HepG2 (cell line): ENCODE measurements around the gene DNAJC2. TPM values are rescaled to one million over a fixed set of nuclear protein-coding genes. Genes with fewer than 3 reads are reported as not detected.

ENCODE experiments used
- ATAC-seq: fragments of 200-7000 bp; cut with Tn5 transposase; 3 replicates; pipeline ENCODE4 v1.9.1; 2020; ENCODE audit warnings: mild to moderate bottlenecking, moderate library complexity
- BruUV-seq: library from RNA; stranded (reverse); fragments of 400-500 nt; replicated peaks from 2 replicates; lab custom pipeline; 2021; lab: Mats Ljungman, UMichigan
- CTCF ChIA-PET: fragments of 300-600 bp; formaldehyde crosslinking; extraction: SDS; loops from one replicate; lab custom pipeline; 2021; ENCODE audit warnings: low total read pairs, inconsistent platforms, low intra/inter-chr PET ratio; lab: Yijun Ruan, JAX
- POLR2A ChIA-PET: fragments of 350-600 bp; sonication (Branson Sonifier 250); formaldehyde crosslinking; loops from one replicate; lab custom pipeline; 2020; ENCODE audit warnings: antibody characterized with exemption, inconsistent platforms; lab: Yijun Ruan, JAX
- DNase-seq: peaks from one replicate; pipeline ENCODE4 v3.0.0-alpha.2; 2015; ENCODE audit warnings: low spot score
- FAIRE-seq: peaks from 3 replicates; lab custom pipeline; 2011; peaks lifted over from hg19 to GRCh38; lab: Jason Lieb, UNC
- H2AFZ ChIP-seq: one replicate; pipeline ENCODE4 v1.6.1; 2011; ENCODE audit warnings: low read length, inconsistent platforms
- H3K27ac ChIP-seq: fragments of 300-600 bp; 3 replicates; pipeline ENCODE4 v1.8.0; 2011; ENCODE audit warnings: mixed run types, mild to moderate bottlenecking, mixed read lengths, low read length, inconsistent platforms; ENCODE audit not compliant: insufficient read depth; ENCODE audit errors: extremely low read length
- H3K27me3 ChIP-seq, 2 experiments: fragments of 200-600 bp in 1 of 2; 2 replicates in 1 of 2; 3 replicates in 1 of 2; pipeline versions ENCODE4 v1.6.0 to v1.8.0; 2011; ENCODE audit warnings: low read length in 2 of 2, mild to moderate bottlenecking in 2 of 2, moderate library complexity in 2 of 2, inconsistent platforms in 1 of 2; ENCODE audit not compliant: insufficient read depth in 2 of 2, control insufficient read depth in 1 of 2
- H3K36me3 ChIP-seq, 2 experiments: fragments of 200-600 bp in 1 of 2; replicated peaks in 1 of 2; 2 replicates in 1 of 2; 3 replicates in 1 of 2; pipeline versions ENCODE4 v1.5.1 to v1.8.0; 2011; ENCODE audit warnings: low read length in 2 of 2, inconsistent platforms in 1 of 2; ENCODE audit not compliant: insufficient read depth in 2 of 2, control insufficient read depth in 1 of 2
- H3K4me1 ChIP-seq: 2 replicates; pipeline ENCODE4 v1.5.1; 2012; ENCODE audit warnings: low read length, inconsistent platforms; ENCODE audit not compliant: insufficient read depth
- H3K4me2 ChIP-seq: 2 replicates; pipeline ENCODE4 v1.6.0; 2011; ENCODE audit warnings: low read depth, low read length, inconsistent platforms
- H3K4me3 ChIP-seq, 3 experiments: fragments of 200-600 bp in 1 of 3; sonication (generic), shearing (Covaris generic) in 1 of 3; replicated peaks in 1 of 3; 2 replicates each; pipeline ENCODE4 v1.5.1; 2011 to 2016; ENCODE audit warnings: low read length in 3 of 3, inconsistent platforms in 2 of 3, low read depth in 2 of 3, mild to moderate bottlenecking in 2 of 3, control low read depth in 1 of 3, mixed read lengths in 1 of 3; ENCODE audit not compliant: insufficient read depth in 1 of 3
- H3K79me2 ChIP-seq: one replicate; pipeline ENCODE4 v1.6.1; 2011; ENCODE audit warnings: low read length, inconsistent platforms; ENCODE audit not compliant: insufficient read depth
- H3K9ac ChIP-seq: 2 replicates; pipeline ENCODE4 v1.6.0; 2011; ENCODE audit warnings: mild to moderate bottlenecking, low read depth, low read length, inconsistent platforms; ENCODE audit not compliant: insufficient read depth
- H3K9me3 ChIP-seq: 2 replicates; pipeline ENCODE4 v1.5.1; 2012; ENCODE audit warnings: mild to moderate bottlenecking, low read length
- H4K20me1 ChIP-seq: 2 replicates; pipeline ENCODE4 v1.6.0; 2011; ENCODE audit warnings: inconsistent platforms, mild to moderate bottlenecking, low read length, moderate library complexity; ENCODE audit not compliant: insufficient read depth
- CERS6 ChIP-seq: sonication (generic); formaldehyde crosslinking; IDR thresholded peaks from 2 replicates; pipeline ENCODE4 v1.5.0; 2020; ENCODE audit warnings: missing genetic modification reagents
- GABPA ChIP-seq, 2 experiments: IDR thresholded peaks; 2 replicates each; pipeline ENCODE4 v1.6.1; 2011 to 2016; ENCODE audit warnings: low read depth in 2 of 2, low read length in 1 of 2, missing biosample characterization in 1 of 2, missing genetic modification characterization in 1 of 2
- MAFK ChIP-seq, 2 experiments: IDR thresholded peaks in 1 of 2; conservative IDR thresholded peaks in 1 of 2; 2 replicates each; pipeline ENCODE4 v1.6.1; 2011; ENCODE audit warnings: improper control_type of control experiment in 2 of 2, low read length in 2 of 2
- NKX3-1 ChIP-seq: sonication (generic); formaldehyde crosslinking; IDR thresholded peaks from 2 replicates; pipeline ENCODE4 v1.5.0; 2020; ENCODE audit warnings: missing genetic modification reagents
- POLR2G ChIP-seq: fragments of 200-400 bp; formaldehyde crosslinking; IDR thresholded peaks from 2 replicates; pipeline ENCODE4 v1.6.1; 2018; ENCODE audit warnings: mild to moderate bottlenecking, low read depth, low read length, moderate library complexity
- ZFYVE20 ChIP-seq: sonication (generic); formaldehyde crosslinking; IDR thresholded peaks from 2 replicates; pipeline ENCODE4 v1.8.0; 2023; ENCODE audit warnings: low read depth, mild to moderate bottlenecking, moderate library complexity, missing genetic modification reagents, borderline replicate concordance
- ZNF354B ChIP-seq: sonication (generic); formaldehyde crosslinking; IDR thresholded peaks from 2 replicates; pipeline ENCODE4 v1.8.0; 2022; ENCODE audit warnings: mild to moderate bottlenecking, missing genetic modification reagents
- ZNF629 ChIP-seq: sonication (generic); formaldehyde crosslinking; conservative IDR thresholded peaks from 2 replicates; pipeline ENCODE4 v1.5.0; 2020; ENCODE audit warnings: missing genetic modification reagents
- WGBS: methylation state at CpG from one replicate; pipeline ENCODE4 v1.1.6; 2017; ENCODE audit warnings: low lambda C conversion rate; 5-methylcytosine and 5-hydroxymethylcytosine counted together
- in situ Hi-C: cut with HindIII; loops from 2 replicates; pipeline ENCODE4 v1.10.0; 2017; ENCODE audit warnings: low pct_unique_long_range_greater_than_20kb; ENCODE audit not compliant: extremely low pct_ligation_motif_present
- intact Hi-C: fragments of 100-400 bp; cut with micrococcal nuclease; formaldehyde crosslinking; loops from one replicate; pipeline ENCODE4 v1.10.0; 2022; ENCODE audit not compliant: unreplicated experiment
- polyA plus RNA-seq, 8 experiments: library from polyadenylated mRNA; depleted of rRNA in 3 of 8; stranded (reverse) in 7 of 8; unstranded in 1 of 8; fragments of >200 nt; fragmentation: Illumina TruSeq in 4 of 8; extraction: Trizol in 4 of 8; gene quantifications; 2 replicates each; pipeline versions ENCODE4 v1.2.1 to v1.2.3, GENCODE V29; 2011 to 2016; ENCODE audit warnings: low read depth in 4 of 8, missing spikeins in 1 of 8, mixed read lengths in 1 of 8; ENCODE audit not compliant: insufficient read depth in 1 of 8
- total RNA-seq, 5 experiments: library from RNA; depleted of rRNA; stranded (reverse); fragments of >200 nt; fragmentation: Illumina TruSeq; extraction: Trizol; gene quantifications; 2 replicates each; pipeline ENCODE4 v1.2.3, GENCODE V29; 2016; ENCODE audit warnings: low read depth in 1 of 5

The DNAJC2 gene
- total and polyA plus RNA-seq, 2 of the 13 experiments (the other 11 are each of a cell fraction or from before 2014, with no cell fraction given): 19.6 to 42.0 TPM

GRCh38 chr7:103343332-103343731 lies 1.2 kb downstream of the DNAJC2 start:
- peaks cover 40% of the 10 kb centered on the region for H3K4me1 ChIP-seq
- H3K27me3 ChIP-seq: no peaks in the 10 kb centered on the region; a peak in 1 of 5 replicates
- H3K4me3 ChIP-seq: peak overlapping the region; percentile 75 to 92 (median 86)
- DNase-seq (no peak), ATAC-seq (no peak), FAIRE-seq (no peak)
- H3K27ac ChIP-seq: peak overlapping the region; percentile 82
- ChIA-PET POLR2A (interaction anchor here (1.5 kb wide), 1 partner anchor 63 kb away, joined by 6 read pairs; no protein-coding TSS in a partner anchor), CTCF (no interaction called here)
- intact Hi-C loops: loop anchor here (5.0 kb wide), 2 partner anchors 44 to 46 kb away; partner anchors contain the start of gene PMPCB
- H3K4me2 ChIP-seq: peak overlapping the region; percentile 85
- no peak overlapping the region for H2AFZ ChIP-seq
- peaks cover 4% of the 10 kb centered on the region; the same call in 1 of the 2 replicates for H4K20me1 ChIP-seq
- H3K9ac ChIP-seq: peak overlapping the region; percentile 92
- no peaks in the 10 kb centered on the region for H3K9me3 ChIP-seq
- H3K79me2 ChIP-seq: peaks cover 61% of the 10 kb centered on the region
- H3K36me3 ChIP-seq: peaks cover 2 to 27% of the 10 kb centered on the region in 2 experiments; a peak in 4 of 5 replicates
- in situ Hi-C loops: loop anchor here (10.0 kb wide), 1 partner anchor 61 kb away; no protein-coding TSS in a partner anchor
- TF ChIP-seq ZNF354B (CRISPR knock-in tag): no peak
- no peak for TF ChIP-seq ZFYVE20 (CRISPR knock-in tag)
- peak; percentile 68; the same call in 1 of the 2 replicates for TF ChIP-seq ZNF629
- TF ChIP-seq GABPA (IDR thresholded peaks at IDR 0.05; ENCODE audit: low read depth, low read length): no peak
- peak; percentile 6; the same call in 1 of the 2 replicates for TF ChIP-seq GABPA (CRISPR knock-in tag; IDR thresholded peaks at IDR 0.05; ENCODE audit: low read depth)
- TF ChIP-seq, all 625 proteins: peak for 2
- no TSS peak for BruUV-seq

- Histone ChIP-seq H3K9me3 (no peaks in the 10 kb centered on the region), H2AFZ (no peak overlapping the region), H3K27ac (no peak overlapping the region), H3K27me3 (no peaks in the 10 kb centered on the region; a peak in 1 of 5 replicates), H3K9ac (peak overlapping the region; percentile 38; the same call in 1 of the 2 replicates), H3K79me2 (peaks cover 53% of the 10 kb centered on the region), H3K4me3 (no peak overlapping the region), H3K4me2 (0 out of 2 replicates have a peak overlapping the region, but pooled peaks have one; percentile 13), H3K4me1 (peaks cover 33% of the 10 kb centered on the region), H4K20me1 (no peaks in the 10 kb centered on the region), H3K36me3 (peaks cover 5 to 42% of the 10 kb centered on the region in 2 experiments)
- POLR2A ChIA-PET: no interaction called here
- DNase-seq (no peak), FAIRE-seq (no peak), ATAC-seq (no peak)
- BruUV-seq: no TSS peak
- intact Hi-C loops: loop anchor here (5.0 kb wide), 2 partner anchors 44 to 46 kb away; partner anchors contain the start of gene PMPCB
- no peak for TF ChIP-seq CERS6
- TF ChIP-seq POLR2G: no peak
- no peak for TF ChIP-seq NKX3-1 (CRISPR knock-in tag)
- TF ChIP-seq MAFK (conservative IDR thresholded peaks at IDR 0.05 in 1 of 2, IDR thresholded peaks at IDR 0.05 in 1 of 2; ENCODE audit: low read length in 2 of 2): peak; percentile 9 to 42; a peak in 2 of 4 replicates
- in situ Hi-C loops: loop anchor here (10.0 kb wide), 1 partner anchor 63 kb away; no protein-coding TSS in a partner anchor
- WGBS: 96% methylated on average over 2 of the region's 2 CpGs
- CTCF ChIA-PET: no interaction called here
Measured at GRCh38 chr7:103341466-103341865, 3.1 kb downstream of the DNAJC2 start.
